ENCODE data around the gene CTNNBIP1. TPM values are rescaled to one million over a fixed set of nuclear protein-coding genes. Genes with fewer than 3 reads are reported as not detected.

CTNNBIP1 gene
- total RNA-seq, 2 donors from 2014 or later = 65.0 to 69.5 TPM

DNA sequence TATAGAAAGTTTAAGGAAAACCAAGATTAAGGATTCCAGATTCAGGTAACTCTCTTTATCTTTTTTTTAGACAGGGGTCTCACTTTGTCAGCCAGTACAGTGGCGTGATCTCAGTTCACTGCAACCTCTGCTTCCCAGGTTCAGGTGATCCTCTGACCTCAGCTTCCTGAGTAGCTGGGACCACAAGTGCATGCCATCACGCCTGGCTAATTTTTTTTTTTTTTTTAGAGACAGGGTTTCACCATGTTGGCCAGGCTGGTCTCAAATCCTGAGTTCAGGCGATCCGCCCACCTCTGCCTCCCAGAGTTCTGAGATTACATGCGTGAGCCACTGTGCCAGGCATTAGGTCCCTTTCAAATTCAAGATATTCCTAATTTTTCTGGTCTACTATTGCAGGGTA is 17.2 kb upstream of the CTNNBIP1 start:
- H3K27me3 Mint-ChIP-seq (ENCODE audit: insufficient read depth) = no peaks in the 10 kb centered on the region
- Histone ChIP-seq H3K9me3 (ENCODE audit: control insufficient read depth, low read length) (no peaks in the 10 kb centered on the region), H3K36me3 (ENCODE audit: control insufficient read depth, insufficient read depth, low read length) (peaks cover 17% of the 10 kb centered on the region), H3K27ac (ENCODE audit: low read depth, low read length) (peak overlapping the region; percentile 53), H3K4me3 (ENCODE audit: low read length) (no peak overlapping the region), H3K27me3 (ENCODE audit: control insufficient read depth, insufficient read depth, low read length, poor library complexity, severe bottlenecking) (no peaks in the 10 kb centered on the region), H3K4me1 (ENCODE audit: control insufficient read depth, insufficient read depth, low read length) (peaks cover 8% of the 10 kb centered on the region), H3K9ac (ENCODE audit: extremely low read depth, low read length, poor library complexity, severe bottlenecking) (no peak overlapping the region)
- 80 to 88% methylated on average over 4 to 5 of the region's 5 CpGs for whole genome bisulfite sequencing, 2 experiments (ENCODE audit: insufficient coverage in 1 of 2, insufficient read length in 1 of 2)
- no peaks in the 10 kb centered on the region for H3K9me3 Mint-ChIP-seq
- peaks cover 14% of the 10 kb centered on the region for H3K36me3 Mint-ChIP-seq (ENCODE audit: low read depth)
- TF ChIP-seq, protein P1, sequence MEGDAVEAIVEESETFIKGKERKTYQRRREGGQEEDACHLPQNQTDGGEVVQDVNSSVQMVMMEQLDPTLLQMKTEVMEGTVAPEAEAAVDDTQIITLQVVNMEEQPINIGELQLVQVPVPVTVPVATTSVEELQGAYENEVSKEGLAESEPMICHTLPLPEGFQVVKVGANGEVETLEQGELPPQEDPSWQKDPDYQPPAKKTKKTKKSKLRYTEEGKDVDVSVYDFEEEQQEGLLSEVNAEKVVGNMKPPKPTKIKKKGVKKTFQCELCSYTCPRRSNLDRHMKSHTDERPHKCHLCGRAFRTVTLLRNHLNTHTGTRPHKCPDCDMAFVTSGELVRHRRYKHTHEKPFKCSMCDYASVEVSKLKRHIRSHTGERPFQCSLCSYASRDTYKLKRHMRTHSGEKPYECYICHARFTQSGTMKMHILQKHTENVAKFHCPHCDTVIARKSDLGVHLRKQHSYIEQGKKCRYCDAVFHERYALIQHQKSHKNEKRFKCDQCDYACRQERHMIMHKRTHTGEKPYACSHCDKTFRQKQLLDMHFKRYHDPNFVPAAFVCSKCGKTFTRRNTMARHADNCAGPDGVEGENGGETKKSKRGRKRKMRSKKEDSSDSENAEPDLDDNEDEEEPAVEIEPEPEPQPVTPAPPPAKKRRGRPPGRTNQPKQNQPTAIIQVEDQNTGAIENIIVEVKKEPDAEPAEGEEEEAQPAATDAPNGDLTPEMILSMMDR (conservative IDR thresholded peaks at IDR 0.05) = no peak
- peak; percentile 56 for DNase-seq
- peaks cover 53% of the 10 kb centered on the region for H3K4me1 Mint-ChIP-seq
- peak overlapping the region; percentile 85 for H3K27ac Mint-ChIP-seq
- no peak overlapping the region for H3K4me3 Mint-ChIP-seq

DNA sequence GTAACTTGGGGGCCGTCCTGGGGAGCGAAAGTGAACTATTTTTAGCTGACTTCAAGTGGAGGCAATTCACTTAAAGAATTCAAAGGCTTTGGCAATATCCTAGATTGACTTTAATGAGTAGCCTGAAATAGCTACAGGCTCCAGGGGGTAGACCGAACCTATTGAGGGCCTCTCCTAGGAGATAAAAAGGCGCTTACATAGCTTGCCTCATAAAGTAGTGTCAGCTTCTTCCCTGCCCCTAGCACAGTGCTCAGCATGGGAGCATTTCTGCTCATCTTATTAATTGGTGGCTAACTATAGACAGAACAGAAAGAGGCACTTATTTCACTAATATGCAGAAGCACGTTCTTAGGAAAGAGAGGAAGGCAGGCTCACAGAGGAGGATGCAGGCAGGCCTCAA is 12.3 kb upstream of the CTNNBIP1 start:
- WGBS, 2 experiments (ENCODE audit: insufficient coverage in 1 of 2, insufficient read length in 1 of 2) = 20 to 41% methylated on average over 3 to 5 of the region's 5 CpGs
- Histone ChIP-seq H3K27ac (ENCODE audit: low read depth, low read length) (peak overlapping the region; percentile 61), H3K27me3 (ENCODE audit: control insufficient read depth, insufficient read depth, low read length, poor library complexity, severe bottlenecking) (no peaks in the 10 kb centered on the region), H3K4me3 (ENCODE audit: low read length) (no peak overlapping the region), H3K9me3 (ENCODE audit: control insufficient read depth, low read length) (no peaks in the 10 kb centered on the region), H3K36me3 (ENCODE audit: control insufficient read depth, insufficient read depth, low read length) (no peaks in the 10 kb centered on the region), H3K4me1 (ENCODE audit: control insufficient read depth, insufficient read depth, low read length) (no peaks in the 10 kb centered on the region), H3K9ac (ENCODE audit: extremely low read depth, low read length, poor library complexity, severe bottlenecking) (no peak overlapping the region)
- TF ChIP-seq, protein P1 (conservative IDR thresholded peaks at IDR 0.05) = no peak
- DNase-seq = peak; percentile 65
- Mint-ChIP-seq H3K27ac (no peak overlapping the region), H3K4me1 (peaks cover 33% of the 10 kb centered on the region), H3K36me3 (ENCODE audit: low read depth) (no peaks in the 10 kb centered on the region), H3K27me3 (ENCODE audit: insufficient read depth) (no peaks in the 10 kb centered on the region), H3K9me3 (no peaks in the 10 kb centered on the region), H3K4me3 (no peak overlapping the region)

DNA sequence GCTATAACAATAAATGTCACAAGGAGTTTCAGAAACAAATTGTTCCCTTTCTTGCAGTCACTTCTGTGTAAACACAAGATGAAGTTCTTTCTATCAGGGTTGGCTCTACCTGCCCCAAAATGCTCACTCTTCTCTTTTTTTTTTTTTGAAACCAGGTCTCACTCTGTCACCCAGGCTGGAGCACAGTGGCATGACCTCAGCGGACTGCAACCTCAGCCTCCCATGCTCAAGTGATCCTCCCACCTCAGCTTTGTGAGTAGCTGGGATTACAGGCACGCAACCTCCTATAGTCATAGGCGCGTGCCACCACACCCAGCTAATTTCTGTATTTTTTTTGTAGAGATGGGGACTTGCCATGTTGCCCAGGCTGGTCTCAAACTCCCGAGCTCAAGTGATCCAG is 10.5 kb upstream of the CTNNBIP1 start:
- no peak overlapping the region for H3K4me3 ChIP-seq (ENCODE audit: low read length)
- Mint-ChIP-seq H3K27me3 (ENCODE audit: insufficient read depth) (no peaks in the 10 kb centered on the region), H3K9me3 (no peaks in the 10 kb centered on the region), H3K36me3 (ENCODE audit: low read depth) (no peaks in the 10 kb centered on the region), H3K4me3 (no peak overlapping the region), H3K27ac (no peak overlapping the region), H3K4me1 (peaks cover 23% of the 10 kb centered on the region)
- H3K4me1 ChIP-seq (ENCODE audit: control insufficient read depth, insufficient read depth, low read length) = no peaks in the 10 kb centered on the region
- TF ChIP-seq, protein P1 (conservative IDR thresholded peaks at IDR 0.05) = no peak
- no peaks in the 10 kb centered on the region for H3K9me3 ChIP-seq (ENCODE audit: control insufficient read depth, low read length)
- no peaks in the 10 kb centered on the region for H3K36me3 ChIP-seq (ENCODE audit: control insufficient read depth, insufficient read depth, low read length)
- no peaks in the 10 kb centered on the region for H3K27me3 ChIP-seq (ENCODE audit: control insufficient read depth, insufficient read depth, low read length, poor library complexity, severe bottlenecking)
- H3K9ac ChIP-seq (ENCODE audit: extremely low read depth, low read length, poor library complexity, severe bottlenecking) = no peak overlapping the region
- WGBS, 2 experiments (ENCODE audit: insufficient coverage in 1 of 2, insufficient read length in 1 of 2) = 85 to 88% methylated on average over 5 of the region's 5 CpGs
- no peak overlapping the region for H3K27ac ChIP-seq (ENCODE audit: low read depth, low read length)
- DNase-seq = no peak

Measured in endodermal cell (in vitro differentiated cells).